Activated T-cell treated with anti-CD3 and anti-CD28 coated beads for 48 hours (primary cell): ENCODE data around the gene VARS1.
"Not testable (repeated sequence)": the region's sequence is repeated elsewhere in the genome, so short reads cannot be mapped to it uniquely, and the experiment has no call there.

ENCODE experiments used
- DNase-seq: peaks from one replicate; pipeline ENCODE4 v3.0.0-alpha.2; 2020; ENCODE audit warnings: low read depth

VARS1 gene

GRCh38 chr6:31822036-31822821 is 26.7 kb upstream of the VARS1 start:
- DNase-seq = no peak

- DNase-seq = peak; percentile 74
Observed at GRCh38 chr6:31821301-31822035, 25.9 kb upstream of the VARS1 start.

- DNase-seq = not testable (repeated sequence)
Observed at GRCh38 chr6:31820399-31820798, 24.8 kb upstream of the VARS1 start.

GRCh38 chr6:31819871-31820299 is 24.3 kb upstream of the VARS1 start:
- no peak for DNase-seq

GRCh38 chr6:31817929-31818511 is 22.5 kb upstream of the VARS1 start:
- DNase-seq = not testable (repeated sequence)

GRCh38 chr6:31817133-31817928 is 21.8 kb upstream of the VARS1 start:
- not testable (repeated sequence) for DNase-seq

GRCh38 chr6:31815025-31815838 is 19.7 kb upstream of the VARS1 start, which contains the start of the genes HSPA1A and HSPA1L:
TSS of gene HSPA1A (plus strand) at chr6:31815543. CDS start at chr6:31815757, 214 bp downstream.
TSS of gene HSPA1L (minus strand) at chr6:31815283. CDS start at chr6:31811972, 3,311 bp downstream.
- peak; percentile 62 for DNase-seq

- peak; percentile 56 for DNase-seq
Observed at GRCh38 chr6:31814677-31815024, 19.1 kb upstream of the VARS1 start.

GRCh38 chr6:31813465-31813849 is 17.9 kb upstream of the VARS1 start:
- no peak for DNase-seq

- DNase-seq = no peak
Observed at GRCh38 chr6:31811645-31812044, 16.1 kb upstream of the VARS1 start.

GRCh38 chr6:31808599-31808998 is 13.0 kb upstream of the VARS1 start:
- DNase-seq = not testable (repeated sequence)

GRCh38 chr6:31806470-31807272 is 11.1 kb upstream of the VARS1 start, which contains the start of gene LSM2:
TSS of gene LSM2 (minus strand) at chr6:31806966. CDS start at chr6:31806757, 209 bp downstream.
- peak; percentile 96 for DNase-seq

- no peak for DNase-seq
Observed at GRCh38 chr6:31805939-31806469, 10.5 kb upstream of the VARS1 start.

GRCh38 chr6:31801031-31801927 is 5.7 kb upstream of the VARS1 start:
- not testable (repeated sequence) for DNase-seq

- DNase-seq = no peak
Observed at GRCh38 chr6:31799781-31800180, 4.2 kb upstream of the VARS1 start.

GRCh38 chr6:31797588-31797987 is 2.0 kb upstream of the VARS1 start:
- DNase-seq = no peak

- DNase-seq = no peak
Observed at GRCh38 chr6:31796993-31797385, 1.4 kb upstream of the VARS1 start.

- no peak for DNase-seq
Observed at GRCh38 chr6:31794866-31795615, 511 bp downstream of the VARS1 start.
